Thoracic aorta (tissue), 2 donors: ENCODE measurements around the gene CABLES1. TPM values are rescaled to one million over a fixed set of nuclear protein-coding genes. Genes with fewer than 3 reads are reported as not detected.
"Not testable (repeated sequence)": the region's sequence is repeated elsewhere in the genome, so short reads cannot be mapped to it uniquely, and the experiment has no call there.

ENCODE experiments used
- ATAC-seq: fragments of 150-250 bp; one replicate; pipeline ENCODE4 v1.8.0; 2017; ENCODE audit warnings: low read depth; ENCODE audit not compliant: insufficient number of reproducible peaks, low FRiP score
- DNase-seq: peaks from one replicate; pipeline ENCODE4 v3.0.0-alpha.2; 2020; ENCODE audit warnings: low spot score
- H3K27ac ChIP-seq, 2 donors: fragments of 200-600 bp; sonication (generic); 1 replicate in 1 of 2; 2 replicates in 1 of 2; pipeline ENCODE4 v1.5.1; 2016; ENCODE audit warnings: mild to moderate bottlenecking in 2 of 2, moderate library complexity in 2 of 2
- H3K27me3 ChIP-seq: fragments of 200-600 bp; sonication (generic); replicated peaks from 2 replicates; pipeline ENCODE4 v1.6.0; 2016; ENCODE audit warnings: mild to moderate bottlenecking; ENCODE audit not compliant: insufficient read depth
- H3K36me3 ChIP-seq: fragments of 200-600 bp; sonication (generic); one replicate; pipeline ENCODE4 v1.5.1; 2016
- H3K4me1 ChIP-seq, 2 donors: fragments of 200-600 bp; sonication (generic); 1 replicate in 1 of 2; 2 replicates in 1 of 2; pipeline versions ENCODE4 v1.5.1 to v1.6.0; 2016; ENCODE audit warnings: low read depth in 2 of 2, mild to moderate bottlenecking in 1 of 2; ENCODE audit not compliant: control insufficient read depth in 1 of 2
- H3K4me3 ChIP-seq: fragments of 200-600 bp; sonication (generic); 2 replicates; pipeline ENCODE4 v1.5.1; 2016; ENCODE audit warnings: mild to moderate bottlenecking
- H3K9me3 ChIP-seq: fragments of 200-600 bp; sonication (generic); 2 replicates; pipeline ENCODE4 v1.5.1; 2016
- CTCF ChIP-seq: fragments of 200-600 bp; sonication (generic); IDR thresholded peaks from one replicate; pipeline ENCODE4 v1.5.1; 2019; ENCODE audit warnings: antibody characterized with exemption
- total RNA-seq, 2 donors: library from RNA; depleted of rRNA; stranded (reverse); fragments of >200 nt; gene quantifications; one replicate each; pipeline versions ENCODE4 v1.1.0 to v1.2.3, GENCODE V29; 2016

The CABLES1 gene
- total RNA-seq, 2 donors from 2014 or later, result 25.7 to 28.7 TPM

- no peak for ATAC-seq
- Histone ChIP-seq H3K27ac (peak overlapping the region in 1 of 2 donors; percentile 43), H3K4me3 (peak overlapping the region; percentile 12), H3K9me3 (no peaks in the 10 kb centered on the region), H3K36me3 (no peaks in the 10 kb centered on the region), H3K4me1 (peaks cover 10 to 18% of the 10 kb centered on the region in 2 donors), H3K27me3 (no peaks in the 10 kb centered on the region)
- DNase-seq, result no peak
- TF ChIP-seq CTCF, result no peak
Measured at GRCh38 chr18:23155537-23155936, 20.3 kb downstream of the CABLES1 start.

GRCh38 chr18:23156134-23156533 lies 20.8 kb downstream of the CABLES1 start:
- H3K4me1 ChIP-seq, result peaks cover 10 to 18% of the 10 kb centered on the region in 2 donors
- no peak for DNase-seq
- H3K9me3 ChIP-seq, result no peaks in the 10 kb centered on the region
- H3K27ac ChIP-seq, result peak overlapping the region in 1 of 2 donors; percentile 43
- ATAC-seq, result no peak
- TF ChIP-seq CTCF, result no peak
- no peaks in the 10 kb centered on the region for H3K36me3 ChIP-seq
- H3K27me3 ChIP-seq, result no peaks in the 10 kb centered on the region
- no peak overlapping the region for H3K4me3 ChIP-seq

- DNase-seq (no peak), ATAC-seq (no peak)
Measured at GRCh38 chr18:23158058-23158457, 22.8 kb downstream of the CABLES1 start.

GRCh38 chr18:23158884-23159283 lies 23.6 kb downstream of the CABLES1 start:
- peaks cover 10 to 18% of the 10 kb centered on the region in 2 donors for H3K4me1 ChIP-seq
- not testable (repeated sequence) for H3K27ac ChIP-seq, DNase-seq, H3K36me3 ChIP-seq, H3K4me3 ChIP-seq, ATAC-seq, H3K9me3 ChIP-seq, H3K27me3 ChIP-seq

More at GRCh38 chr18:23158058-23158457, 22.8 kb downstream of the CABLES1 start:
- Histone ChIP-seq H3K9me3 (no peaks in the 10 kb centered on the region), H3K4me3 (no peak overlapping the region), H3K36me3 (no peaks in the 10 kb centered on the region), H3K4me1 (peaks cover 10 to 18% of the 10 kb centered on the region in 2 donors), H3K27me3 (no peaks in the 10 kb centered on the region), H3K27ac (no peak overlapping the region)
- TF ChIP-seq CTCF, result no peak

- Histone ChIP-seq H3K9me3 (no peaks in the 10 kb centered on the region), H3K4me3 (no peak overlapping the region), H3K4me1 (peaks cover 10 to 18% of the 10 kb centered on the region in 2 donors), H3K36me3 (no peaks in the 10 kb centered on the region), H3K27me3 (no peaks in the 10 kb centered on the region), H3K27ac (no peak overlapping the region)
- DNase-seq (no peak), ATAC-seq (no peak)
- no peak for TF ChIP-seq CTCF
Measured at GRCh38 chr18:23159344-23159743, 24.1 kb downstream of the CABLES1 start.

GRCh38 chr18:23162473-23162872 lies 27.2 kb downstream of the CABLES1 start:
- Histone ChIP-seq H3K27me3 (no peaks in the 10 kb centered on the region), H3K4me3 (no peak overlapping the region), H3K9me3 (no peaks in the 10 kb centered on the region), H3K36me3 (no peaks in the 10 kb centered on the region), H3K4me1 (peaks cover 3 to 14% of the 10 kb centered on the region in 2 donors), H3K27ac (no peak overlapping the region)
- no peak for TF ChIP-seq CTCF
- no peak for ATAC-seq
- DNase-seq, result no peak
